HG03103 (cell line): ENCODE measurements around the gene HHIPL1.
"Not testable (repeated sequence)": the region's sequence is repeated elsewhere in the genome, so short reads cannot be mapped to it uniquely, and the experiment has no call there.

Experiments
- ATAC-seq: cut with Tn5 transposase; IDR thresholded peaks from one replicate; pipeline ENCODE4 v1.9.1; 2021; ENCODE audit warnings: low read depth; ENCODE audit not compliant: unreplicated experiment

HHIPL1 gene

DNA sequence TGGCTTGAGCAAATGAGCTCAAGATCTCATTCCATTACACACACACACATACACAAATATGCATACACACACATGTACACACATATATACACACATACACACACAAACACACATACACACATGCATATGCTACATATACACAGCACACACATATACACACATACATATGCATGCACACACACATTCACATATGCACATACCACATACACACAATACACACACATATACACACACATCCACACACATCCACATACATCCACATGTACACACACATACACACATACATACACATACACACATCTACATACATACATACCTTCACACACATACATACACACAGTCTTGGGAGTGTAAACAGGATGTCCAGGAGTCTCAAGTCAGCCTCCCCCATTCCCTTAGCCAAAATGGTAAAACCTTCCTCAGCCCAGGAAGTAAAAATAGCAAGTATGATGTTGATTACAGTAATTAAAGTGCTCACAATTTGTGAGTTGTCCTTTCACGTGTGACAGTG, 12.8 kb downstream of the HHIPL1 start:
- ATAC-seq = no peak

GRCh38 chr14:99658218-99658845, 13.4 kb downstream of the HHIPL1 start:
- no peak for ATAC-seq

DNA sequence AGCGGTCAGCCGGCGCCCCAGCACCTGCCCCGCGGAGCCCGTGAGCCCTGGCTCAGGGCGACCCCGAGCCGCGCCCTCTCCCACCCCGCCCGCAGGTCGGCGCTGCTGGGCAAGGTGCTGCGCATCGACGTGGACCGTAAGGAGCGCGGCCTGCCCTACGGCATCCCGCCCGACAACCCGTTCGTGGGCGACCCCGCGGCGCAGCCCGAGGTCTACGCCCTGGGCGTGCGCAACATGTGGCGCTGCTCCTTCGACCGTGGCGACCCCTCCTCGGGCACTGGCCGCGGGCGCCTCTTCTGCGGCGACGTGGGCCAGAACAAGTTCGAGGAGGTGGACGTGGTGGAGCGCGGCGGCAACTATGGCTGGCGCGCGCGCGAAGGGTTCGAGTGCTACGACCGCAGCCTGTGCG, 14.4 kb downstream of the HHIPL1 start:
- ATAC-seq = no peak

DNA sequence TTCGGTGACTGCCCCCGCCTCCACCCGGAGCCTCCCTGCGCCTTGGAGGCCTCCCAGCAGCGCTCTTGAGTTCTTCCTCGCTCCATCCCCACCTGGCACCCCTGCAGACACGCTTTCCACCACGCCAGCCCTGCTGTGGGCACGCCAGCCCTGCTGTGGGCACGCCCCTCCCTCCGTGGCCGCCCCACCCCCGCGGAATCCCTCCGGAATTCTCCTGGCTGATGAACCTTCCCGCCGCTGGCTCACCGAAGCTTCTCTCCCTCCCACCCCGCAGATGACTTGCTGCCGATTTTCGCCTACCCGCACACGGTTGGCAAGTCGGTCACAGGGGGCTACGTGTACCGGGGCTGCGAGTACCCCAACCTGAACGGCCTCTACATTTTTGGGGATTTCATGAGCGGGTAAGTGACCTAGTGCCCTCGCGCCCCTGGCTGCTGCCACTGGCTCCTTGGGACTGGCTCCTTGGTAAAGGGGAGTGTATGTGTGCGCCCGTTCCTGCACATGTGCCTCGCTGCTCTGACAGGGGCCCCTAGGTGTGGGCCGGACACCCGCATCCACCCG, 15.2 kb downstream of the HHIPL1 start:
- ATAC-seq = no peak

GRCh38 chr14:99660794-99661193, 15.9 kb downstream of the HHIPL1 start:
- ATAC-seq = no peak

DNA sequence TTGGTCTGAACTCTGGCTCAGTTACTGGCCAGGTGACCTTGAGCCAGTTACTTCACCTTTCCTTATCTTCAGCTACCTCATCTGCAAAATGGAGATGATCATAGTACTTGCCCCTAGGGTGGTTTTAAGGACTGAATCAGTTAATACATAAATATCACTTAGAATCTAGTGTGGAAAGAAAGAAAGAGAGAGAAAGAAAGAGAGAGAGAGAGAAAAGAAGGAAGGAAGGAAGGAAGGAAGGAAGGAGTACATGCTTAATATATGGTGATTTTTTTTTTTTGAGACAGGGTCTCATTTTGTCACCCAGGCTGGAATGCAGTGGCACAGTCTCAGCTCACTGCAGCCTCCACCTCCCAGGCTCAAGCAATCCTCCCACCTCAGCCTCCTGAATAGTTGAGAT, 16.3 kb downstream of the HHIPL1 start:
- ATAC-seq = not testable (repeated sequence)

- no peak for ATAC-seq
Measured at GRCh38 chr14:99662846-99663245, 17.9 kb downstream of the HHIPL1 start.

GRCh38 chr14:99663386-99664057, 18.6 kb downstream of the HHIPL1 start:
- ATAC-seq = no peak

- ATAC-seq = no peak
Measured at GRCh38 chr14:99664058-99664936, 19.4 kb downstream of the HHIPL1 start.

DNA sequence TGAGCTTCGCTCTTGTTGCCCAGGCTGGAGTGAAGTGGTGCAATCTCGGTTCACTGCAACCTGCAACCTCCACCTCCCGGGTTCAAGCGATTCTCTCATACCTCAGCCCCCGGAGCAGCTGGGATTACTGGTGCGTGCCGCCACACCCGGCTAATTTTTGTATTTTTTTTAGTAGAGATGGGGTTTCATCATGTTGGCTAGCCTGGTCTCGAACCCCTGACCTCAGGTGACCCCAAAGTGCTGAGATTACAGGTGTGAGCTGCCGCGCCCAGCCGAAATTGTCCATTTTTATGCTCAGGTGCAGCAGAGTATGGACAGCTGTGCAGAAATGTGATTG, 20.0 kb downstream of the HHIPL1 start:
- ATAC-seq = no peak

DNA sequence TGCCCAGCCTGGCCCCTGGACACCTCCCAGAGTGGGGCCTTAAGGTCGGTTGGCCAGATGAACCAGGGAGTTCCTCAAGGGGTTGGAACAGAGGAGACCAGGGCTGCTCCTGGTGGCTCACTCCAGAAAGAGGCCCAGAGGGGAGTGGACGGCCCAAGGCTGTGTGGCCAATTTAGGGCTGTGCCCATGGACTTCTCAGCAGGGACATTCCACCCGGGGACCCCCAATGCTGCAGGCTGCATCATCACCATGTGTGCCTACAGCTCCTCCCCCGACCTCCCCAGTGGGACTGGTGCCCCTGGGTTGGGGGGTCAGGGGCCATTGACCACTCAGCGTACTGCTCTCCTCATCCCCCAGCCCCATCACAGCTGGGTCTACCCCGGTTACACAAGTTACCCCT, 21.6 kb downstream of the HHIPL1 start:
- ATAC-seq = no peak

DNA sequence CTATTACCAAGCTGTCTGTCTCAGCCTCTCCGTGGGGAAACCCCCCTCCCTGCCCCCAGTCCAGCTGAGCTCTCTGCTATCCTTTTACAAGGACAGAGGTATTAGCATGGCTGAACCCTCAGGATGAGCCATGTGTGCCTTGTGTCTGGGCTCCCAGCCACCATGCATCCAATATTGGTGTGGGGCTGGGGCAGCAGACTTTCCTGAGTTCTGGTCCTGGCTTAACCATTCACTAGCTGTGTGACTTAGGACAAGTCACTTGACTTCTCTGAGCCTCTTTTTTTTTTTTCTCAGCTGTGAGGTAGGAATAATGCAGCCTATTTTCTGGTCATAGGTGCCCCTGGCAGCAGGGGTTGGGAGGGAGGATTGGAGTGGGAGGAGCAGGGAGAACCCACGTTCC, 22.1 kb downstream of the HHIPL1 start:
- no peak for ATAC-seq

DNA sequence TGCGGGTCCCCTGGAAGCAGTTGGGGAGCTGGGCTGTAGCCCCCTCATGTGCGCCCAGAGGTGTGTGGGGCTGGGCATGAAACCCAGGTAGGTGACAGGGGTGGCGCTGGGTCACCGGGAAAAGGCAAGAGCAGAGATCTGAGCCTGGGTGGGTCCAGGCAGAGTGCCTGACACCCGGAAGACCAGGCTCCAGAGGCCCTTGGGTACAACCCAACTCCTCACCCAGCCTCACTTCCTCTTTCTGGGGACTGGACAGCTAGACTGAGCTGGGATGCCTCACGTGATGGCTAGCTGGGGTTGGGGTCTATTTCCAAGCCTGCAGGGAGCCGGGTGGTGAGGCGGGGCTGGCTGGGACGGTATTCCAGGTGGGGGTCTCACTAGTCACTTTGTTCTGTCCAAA, 22.9 kb downstream of the HHIPL1 start:
- ATAC-seq = no peak

DNA sequence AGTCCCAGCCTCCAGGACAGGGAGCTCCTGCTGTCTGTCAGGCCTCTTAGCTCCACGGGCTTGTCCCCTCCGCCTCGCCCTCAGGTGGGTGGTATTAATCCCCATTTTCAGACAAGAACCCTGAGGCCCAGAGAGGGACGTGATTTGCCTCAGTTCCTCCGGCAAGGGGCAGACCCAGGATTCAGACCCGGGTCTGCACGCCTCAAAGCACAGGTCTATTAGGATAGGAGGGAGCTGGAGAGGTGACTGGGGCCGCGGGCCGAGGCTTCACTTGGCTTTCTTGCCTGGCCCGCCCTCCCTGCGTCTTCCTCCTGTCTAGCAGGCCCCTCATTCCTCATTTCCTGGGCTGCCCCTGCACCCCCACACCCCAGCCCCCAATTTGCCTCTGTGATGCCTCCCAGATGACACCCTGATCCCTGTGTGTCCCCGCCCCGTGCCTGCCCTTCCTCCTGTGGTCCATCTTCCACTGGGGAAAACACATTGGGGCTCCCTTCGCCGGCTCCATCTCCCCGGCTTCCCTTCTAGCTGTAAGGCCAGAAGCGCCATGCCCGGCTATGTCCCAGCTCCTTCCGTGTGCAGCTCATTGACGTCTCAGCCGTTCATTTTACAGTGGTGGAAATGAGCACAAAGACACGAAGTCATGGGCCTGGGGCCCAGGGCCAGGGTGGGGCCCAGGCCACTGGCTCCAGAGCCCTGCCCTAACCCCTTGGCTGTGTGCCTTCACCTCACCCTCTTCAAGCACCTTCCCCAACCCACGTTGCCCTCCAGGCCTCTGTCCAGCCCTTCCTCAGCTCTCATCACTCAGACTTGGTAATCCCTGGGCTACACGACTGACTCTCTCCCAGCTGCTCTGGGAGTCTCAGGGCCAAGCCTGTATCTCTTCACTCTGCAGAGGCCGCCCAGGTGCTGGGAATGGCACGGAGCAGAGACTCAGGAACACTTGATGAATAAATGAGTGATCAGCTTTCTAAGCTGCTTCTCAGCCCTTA, 23.7 kb downstream of the HHIPL1 start:
- no peak for ATAC-seq

DNA sequence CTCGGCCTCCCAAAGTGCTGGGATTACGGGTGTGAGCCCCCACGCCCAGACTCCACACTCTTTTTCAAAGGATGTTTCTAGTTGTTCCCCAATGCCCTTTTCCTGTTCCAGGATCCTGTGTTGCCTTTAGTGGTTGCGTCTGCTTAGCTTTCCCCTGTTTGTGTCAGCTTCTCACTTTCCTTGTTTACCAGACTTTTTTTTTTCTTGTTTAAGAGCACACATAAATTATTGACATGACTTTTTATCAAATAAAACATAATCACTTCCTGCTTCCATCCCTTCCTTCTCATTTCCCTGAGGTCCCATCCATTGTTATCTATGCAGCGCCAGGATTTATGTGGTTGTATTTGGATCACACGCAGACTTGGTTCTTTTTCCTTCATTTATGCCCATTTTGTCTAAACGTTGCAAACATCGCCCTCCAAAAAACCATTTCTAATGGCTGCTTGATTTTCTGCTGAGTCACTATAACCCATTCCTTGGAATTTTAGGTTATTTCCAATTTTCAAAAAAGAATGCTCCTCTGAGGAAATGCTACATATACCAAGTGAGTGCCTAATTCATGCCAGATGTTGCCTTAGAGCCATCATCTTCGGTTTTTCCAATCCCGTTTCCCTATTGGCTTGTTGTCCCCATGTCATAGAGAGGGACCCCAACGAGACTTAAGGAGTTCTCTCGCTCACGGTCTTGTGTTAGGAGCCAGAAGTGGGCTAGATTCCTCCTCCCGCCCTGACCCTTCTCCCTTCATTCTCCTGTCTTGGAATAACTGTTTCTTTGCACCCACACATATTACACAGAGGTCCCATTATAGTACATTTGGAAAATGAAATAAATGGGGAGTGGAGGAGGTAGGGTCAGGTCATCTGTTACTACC, 25.7 kb downstream of the HHIPL1 start:
- no peak for ATAC-seq

GRCh38 chr14:99671235-99672224, 26.6 kb downstream of the HHIPL1 start:
- ATAC-seq = no peak

DNA sequence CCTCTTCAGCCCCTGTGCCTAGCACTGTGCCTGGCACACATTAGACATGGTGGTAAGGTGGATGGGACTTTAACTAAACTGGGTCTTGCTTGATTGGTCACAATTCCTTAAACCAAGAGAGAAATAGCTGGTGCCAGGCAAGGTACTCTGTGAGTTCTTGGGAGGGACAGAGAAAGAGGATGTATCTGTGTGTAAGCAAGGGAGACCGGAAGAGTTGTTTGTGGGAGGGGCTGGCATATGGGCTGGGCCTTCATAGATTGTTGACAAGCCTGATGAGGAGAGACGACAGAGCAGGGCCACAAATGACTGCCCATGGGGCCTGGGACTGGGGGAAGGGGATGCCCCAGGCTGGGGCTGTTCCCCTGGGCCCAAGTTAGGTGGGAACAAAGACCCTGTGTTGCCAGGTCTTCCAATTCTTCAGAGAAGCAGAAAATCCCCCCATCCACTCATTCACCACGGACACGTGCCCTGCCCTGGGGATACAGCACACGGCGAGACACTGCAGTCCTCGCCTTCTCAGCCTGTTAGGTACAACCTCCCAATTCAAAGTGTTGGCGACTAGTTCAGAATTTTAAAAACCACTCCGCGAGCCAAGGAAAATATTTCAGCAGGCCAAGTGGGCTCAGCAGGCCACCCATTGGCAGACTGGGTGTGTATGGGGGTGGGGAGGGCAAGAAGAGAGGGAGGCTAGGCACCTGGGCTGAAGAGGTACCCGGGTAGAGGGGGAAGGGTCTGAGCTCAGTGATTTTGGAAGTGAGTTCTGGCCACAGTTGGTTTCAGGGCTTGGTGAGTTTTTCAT, 27.8 kb downstream of the HHIPL1 start:
- peak; percentile 79 for ATAC-seq
